Superior temporal gyrus (tissue), 1 donor: Measurements from ENCODE around the gene PCSK1N.
"Not testable (repeated sequence)": the region's sequence is repeated elsewhere in the genome, so short reads cannot be mapped to it uniquely, and the experiment has no call there.

Source experiments
- DNase-seq: peaks from one replicate; pipeline ENCODE4 v3.0.0-alpha.2; 2016; ENCODE audit errors: extremely low spot score

The PCSK1N gene, protein sequence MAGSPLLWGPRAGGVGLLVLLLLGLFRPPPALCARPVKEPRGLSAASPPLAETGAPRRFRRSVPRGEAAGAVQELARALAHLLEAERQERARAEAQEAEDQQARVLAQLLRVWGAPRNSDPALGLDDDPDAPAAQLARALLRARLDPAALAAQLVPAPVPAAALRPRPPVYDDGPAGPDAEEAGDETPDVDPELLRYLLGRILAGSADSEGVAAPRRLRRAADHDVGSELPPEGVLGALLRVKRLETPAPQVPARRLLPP

DNA sequence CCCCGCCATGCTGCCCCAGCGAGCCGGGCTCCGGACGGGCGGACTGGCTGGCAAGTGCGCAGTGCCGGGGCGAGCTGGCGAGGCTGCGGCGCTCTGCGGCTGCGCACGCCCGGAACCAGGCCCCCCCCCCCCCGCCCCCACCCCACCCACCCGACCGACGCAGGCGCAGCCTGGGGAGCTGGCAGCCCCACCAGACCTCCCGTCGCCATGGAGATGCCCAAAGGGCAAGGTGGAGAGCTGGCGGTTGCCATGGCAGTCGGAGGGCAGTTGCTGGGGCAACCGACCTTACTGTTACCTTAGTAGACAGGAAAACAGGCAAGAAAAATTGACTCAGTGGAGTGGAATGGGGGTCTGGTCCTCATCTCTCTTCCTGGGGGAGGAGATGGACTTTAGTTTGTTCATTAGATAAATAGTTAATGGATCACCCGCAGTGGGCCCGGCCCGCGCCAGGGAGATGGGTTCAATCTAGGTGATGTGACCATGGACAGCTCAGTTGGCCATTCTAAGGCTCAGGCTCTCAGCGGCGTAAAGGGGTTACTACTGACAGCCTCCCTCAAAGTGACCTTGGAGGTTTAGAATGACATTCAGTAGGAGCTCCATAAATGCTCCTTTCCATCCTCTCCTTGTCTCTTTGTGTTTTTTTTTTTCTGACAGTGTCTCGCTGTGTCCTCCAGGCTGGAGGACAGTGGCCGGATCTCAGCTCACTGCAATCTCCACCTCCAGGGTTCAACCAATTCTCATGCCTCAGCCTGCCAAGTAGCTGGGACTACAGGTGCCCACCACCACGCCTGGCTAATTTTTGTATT is at the start of gene PCSK1N:
Gene PCSK1N (minus strand): TSS at position 87 of the 806 bp plus-strand sequence. CDS start 78 bp downstream, at position 9.
- no peak for DNase-seq

DNA sequence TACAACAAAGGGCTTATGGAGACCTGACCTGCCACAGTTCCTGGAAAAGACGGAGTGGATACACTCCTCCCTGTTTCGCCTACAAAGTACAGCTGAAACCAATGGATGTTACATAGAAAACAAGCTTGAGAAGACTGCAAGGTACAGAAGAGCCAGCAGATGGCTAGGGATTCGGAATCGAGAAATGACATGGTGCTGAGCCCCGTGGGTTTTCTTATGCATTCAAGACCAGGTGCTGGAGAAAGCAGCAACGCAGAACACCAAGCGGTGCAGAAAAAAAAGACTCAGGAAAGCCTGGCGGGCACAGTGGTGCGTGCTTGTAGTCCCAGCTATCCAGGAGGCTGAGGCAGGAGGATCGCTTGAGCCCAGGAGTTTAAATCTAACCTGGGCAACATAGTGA is 48.3 kb upstream of the PCSK1N start:
- DNase-seq: no peak

DNA sequence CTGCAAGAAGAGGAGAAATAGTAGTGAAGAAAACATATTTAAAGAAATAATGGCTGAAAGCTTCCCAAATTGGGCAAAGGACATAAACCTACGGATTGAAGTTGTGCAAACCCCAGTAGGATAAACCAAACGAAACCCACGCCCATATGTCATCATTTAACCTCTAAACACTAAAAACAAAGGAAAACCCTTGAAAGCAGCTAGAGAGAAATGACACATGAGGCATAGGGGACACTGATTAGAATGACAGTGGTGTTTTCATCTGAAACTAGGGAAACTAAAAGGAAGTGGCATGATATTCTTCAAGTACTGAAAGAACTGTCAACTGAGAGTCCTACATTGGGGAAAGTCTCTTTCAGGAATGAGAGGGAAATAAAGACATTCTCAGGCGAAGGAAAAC is 41.5 kb upstream of the PCSK1N start:
- not testable (repeated sequence) for DNase-seq

DNA sequence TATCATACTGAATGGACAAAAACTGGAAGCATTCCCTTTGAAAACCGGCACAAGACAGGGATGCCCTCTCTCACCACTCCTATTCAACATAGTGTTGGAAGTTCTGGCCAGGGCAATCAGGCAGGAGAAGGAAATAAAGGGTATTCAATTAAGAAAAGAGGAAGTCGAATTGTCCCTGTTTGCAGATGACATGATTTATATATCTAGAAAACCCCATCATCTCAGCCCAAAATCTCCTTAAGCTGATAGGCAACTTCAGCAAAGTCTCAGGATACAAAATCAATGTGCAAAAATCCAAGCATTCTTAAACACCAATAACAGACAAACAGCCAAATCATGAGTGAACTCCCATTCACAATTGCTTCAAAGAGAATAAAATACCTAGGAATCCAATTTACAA is 36.6 kb upstream of the PCSK1N start:
- not testable (repeated sequence) for DNase-seq

DNA sequence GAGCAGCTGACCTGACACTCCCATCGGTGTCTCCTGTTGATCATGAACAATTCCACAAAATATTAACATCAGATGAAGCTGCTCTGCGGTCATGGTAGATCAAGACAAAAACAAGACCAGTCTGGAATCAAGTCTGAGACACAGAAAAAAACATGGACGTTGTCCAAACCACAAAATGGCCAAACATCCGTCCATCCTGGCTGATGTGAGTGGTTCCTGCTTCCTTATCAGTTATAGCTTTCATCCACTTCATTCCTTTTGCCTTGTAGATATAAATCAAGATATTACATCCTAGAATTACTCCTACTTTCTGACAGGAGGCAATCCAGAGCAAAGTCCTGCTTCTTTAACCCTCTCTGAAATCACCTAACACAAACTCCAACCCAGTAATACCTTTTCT is 28.8 kb upstream of the PCSK1N start:
- DNase-seq: no peak

DNA sequence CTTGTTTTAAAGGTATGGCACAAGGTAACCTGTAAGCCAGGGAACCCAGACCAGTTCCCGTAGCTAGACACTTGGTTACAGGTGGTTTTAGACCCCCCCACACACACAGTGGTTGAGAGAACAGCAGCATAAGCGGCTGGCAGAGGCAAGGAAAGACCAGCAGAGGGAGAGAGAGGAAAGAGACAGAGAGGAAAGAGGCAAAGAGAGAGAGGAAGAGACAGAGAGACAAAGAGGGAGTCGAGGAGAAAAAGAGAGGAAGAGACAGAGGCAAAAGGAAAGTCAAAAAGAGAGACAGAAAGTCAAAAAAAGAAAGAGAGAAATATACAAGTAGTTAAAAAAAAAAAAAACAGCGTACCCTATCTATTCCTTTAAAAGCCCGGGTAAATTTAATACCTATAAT is 19.5 kb upstream of the PCSK1N start:
- DNase-seq: no peak

DNA sequence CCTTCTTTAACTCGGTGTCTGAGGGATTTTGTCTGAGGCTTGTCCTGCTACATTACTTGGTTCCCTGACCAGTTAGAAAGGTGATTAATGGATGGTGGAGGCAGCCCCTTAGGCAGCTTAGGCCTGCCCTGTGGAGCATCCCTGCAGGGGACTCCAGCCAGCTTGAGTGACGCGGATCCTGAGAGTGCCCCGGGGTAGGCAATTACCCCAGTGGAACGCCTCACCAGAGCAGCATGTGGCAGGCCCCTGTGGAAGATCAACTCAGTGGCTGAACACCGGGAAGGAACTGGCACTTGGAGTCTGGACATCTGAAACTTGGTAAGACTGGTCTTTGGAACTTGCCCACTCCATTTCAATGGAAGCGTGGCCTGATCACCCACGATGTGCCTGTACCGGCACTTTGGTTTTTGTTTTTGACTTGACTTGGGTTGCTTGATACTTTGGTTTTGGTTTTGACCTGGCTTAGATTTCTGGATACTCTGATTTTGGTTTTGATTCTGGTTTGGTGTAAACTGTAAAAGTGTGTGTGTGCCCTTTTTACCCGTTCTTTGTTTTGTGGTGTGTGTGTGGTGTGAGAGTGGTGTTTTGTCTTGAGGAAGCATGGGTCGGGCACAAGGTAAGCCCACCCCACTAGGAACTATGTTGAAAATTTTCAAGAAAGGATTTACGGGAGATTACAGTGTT is 18.9 kb upstream of the PCSK1N start:
- DNase-seq: not testable (repeated sequence)

DNA sequence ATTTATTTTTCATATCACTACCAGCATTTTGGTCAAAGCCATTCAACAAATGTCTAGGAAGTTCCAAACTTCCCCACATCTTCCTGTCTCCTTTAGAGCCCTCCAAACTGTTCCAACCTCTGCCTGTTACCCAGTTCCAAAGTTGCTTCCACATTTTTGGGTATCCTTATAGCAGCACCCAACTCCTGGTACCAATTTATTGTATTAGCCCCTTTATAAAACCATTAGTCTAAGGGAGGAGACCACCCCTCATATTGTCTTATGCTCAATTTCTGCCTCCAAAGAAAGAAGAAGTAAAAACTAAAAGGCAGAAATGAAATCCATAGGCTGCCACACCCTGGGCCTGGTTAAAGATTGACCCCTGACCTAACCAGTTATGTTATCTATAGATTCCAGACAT is 18.1 kb upstream of the PCSK1N start:
- DNase-seq: not testable (repeated sequence)

DNA sequence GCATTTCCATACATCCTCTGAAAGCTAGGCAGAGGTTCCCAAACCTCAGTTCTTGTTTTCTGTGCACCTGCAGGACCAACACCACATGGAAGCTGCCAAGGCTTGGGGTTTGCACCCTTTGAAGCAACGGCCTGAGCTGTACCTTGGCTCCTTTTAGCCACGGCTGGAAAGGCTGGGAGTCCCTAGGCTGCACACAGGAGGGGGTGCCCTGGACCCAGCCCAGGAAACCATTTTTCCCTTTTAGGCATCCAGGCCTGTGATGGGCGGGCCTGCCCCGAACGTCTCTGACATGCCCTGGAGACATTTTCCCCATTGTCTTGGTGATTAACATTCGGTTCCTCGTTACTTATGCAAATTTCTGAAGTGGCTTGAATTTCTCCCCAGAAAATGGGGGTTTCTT is 17.4 kb upstream of the PCSK1N start:
- no peak for DNase-seq

DNA sequence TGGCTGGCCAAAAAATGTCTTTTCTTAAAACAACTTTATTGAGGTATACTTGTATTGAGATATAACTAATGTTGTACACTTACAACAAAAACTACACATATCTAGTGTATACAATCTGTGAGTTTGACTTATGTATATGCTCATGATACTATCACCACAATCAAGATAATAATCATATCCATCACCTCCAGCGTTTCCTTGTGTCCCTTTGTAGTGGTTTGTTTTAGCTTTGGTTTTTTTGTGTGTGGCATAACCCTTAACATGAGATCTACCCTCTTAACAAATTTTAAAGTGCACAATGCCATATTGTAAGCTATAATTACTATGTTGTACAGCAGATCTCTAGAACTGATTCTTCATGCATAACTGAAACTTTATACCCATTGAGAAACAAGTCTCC is 13.4 kb upstream of the PCSK1N start:
- DNase-seq: no peak

DNA sequence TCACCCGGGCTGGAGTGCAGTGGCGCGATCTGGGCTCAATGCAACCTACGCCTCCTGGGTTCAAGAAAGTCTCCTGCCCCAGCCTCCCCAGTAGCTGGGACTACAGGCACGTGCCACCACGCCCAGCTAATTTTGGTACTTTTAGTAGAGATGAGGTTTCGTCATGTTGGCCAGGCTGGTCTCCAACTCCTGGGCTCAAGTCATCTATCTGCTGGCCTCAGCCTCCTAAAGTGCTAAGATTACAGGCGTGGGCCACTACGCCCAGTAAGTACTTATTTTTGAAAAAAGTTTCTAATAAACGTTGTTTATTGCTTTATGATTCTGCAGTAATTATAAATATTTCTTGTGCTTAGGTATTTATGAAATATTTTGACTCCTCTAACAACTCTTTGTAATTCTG is 4.3 kb upstream of the PCSK1N start:
- no peak for DNase-seq

DNA sequence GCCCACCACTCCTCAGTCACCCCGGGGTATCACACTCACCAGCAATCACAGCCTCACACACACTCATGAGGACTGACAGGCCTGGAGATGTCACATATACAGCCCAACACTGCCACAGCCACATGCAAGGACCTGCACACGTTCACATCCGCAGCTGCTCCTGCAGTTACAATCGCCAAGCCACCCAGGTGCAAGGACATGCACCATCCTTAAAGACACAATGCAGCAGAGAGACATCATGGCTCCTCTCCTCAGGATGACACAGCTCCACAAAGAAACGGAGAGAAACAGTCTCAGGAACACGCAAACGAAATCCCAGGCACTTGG is 1.1 kb downstream of the PCSK1N start:
- DNase-seq: no peak

DNA sequence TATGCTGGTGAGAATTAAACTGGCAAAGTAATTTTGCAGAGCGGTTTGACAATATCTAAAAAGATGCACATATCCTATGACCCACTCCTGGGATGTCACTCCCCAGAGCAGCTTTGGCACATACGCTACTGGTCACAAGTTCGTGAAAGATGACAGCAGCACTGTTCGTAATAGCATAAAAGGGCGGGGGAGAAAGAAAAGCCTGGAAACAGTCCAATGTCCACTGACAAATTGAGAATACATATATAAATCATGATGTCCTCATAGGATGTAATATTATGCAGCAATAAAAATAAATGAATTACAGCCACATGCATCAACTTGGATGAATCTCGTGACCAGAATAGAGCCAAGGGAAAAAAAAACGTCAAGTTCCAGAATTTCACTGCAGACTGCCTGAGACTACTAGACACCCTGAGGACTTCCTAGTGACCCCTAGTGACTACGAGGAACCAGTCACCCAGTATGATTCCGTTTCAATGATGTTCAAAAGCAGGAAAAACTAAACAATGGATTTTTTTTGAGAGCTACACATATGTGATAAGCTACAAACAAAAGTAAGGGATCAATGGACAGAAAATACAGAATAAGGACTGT is 1.8 kb downstream of the PCSK1N start:
- peak; percentile 21 for DNase-seq

DNA sequence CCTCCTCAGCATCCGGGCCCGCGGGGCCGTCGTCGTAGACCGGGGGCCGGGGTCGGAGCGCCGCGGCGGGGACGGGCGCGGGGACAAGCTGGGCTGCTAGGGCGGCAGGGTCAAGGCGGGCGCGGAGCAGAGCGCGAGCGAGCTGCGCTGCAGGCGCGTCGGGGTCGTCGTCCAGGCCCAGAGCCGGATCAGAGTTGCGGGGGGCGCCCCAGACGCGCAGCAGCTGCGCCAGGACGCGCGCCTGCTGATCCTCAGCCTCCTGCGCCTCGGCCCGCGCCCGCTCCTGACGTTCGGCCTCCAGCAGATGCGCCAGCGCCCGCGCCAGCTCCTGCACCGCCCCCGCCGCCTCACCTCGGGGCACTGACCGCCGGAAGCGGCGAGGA is 3.5 kb downstream of the PCSK1N start:
- DNase-seq: no peak

DNA sequence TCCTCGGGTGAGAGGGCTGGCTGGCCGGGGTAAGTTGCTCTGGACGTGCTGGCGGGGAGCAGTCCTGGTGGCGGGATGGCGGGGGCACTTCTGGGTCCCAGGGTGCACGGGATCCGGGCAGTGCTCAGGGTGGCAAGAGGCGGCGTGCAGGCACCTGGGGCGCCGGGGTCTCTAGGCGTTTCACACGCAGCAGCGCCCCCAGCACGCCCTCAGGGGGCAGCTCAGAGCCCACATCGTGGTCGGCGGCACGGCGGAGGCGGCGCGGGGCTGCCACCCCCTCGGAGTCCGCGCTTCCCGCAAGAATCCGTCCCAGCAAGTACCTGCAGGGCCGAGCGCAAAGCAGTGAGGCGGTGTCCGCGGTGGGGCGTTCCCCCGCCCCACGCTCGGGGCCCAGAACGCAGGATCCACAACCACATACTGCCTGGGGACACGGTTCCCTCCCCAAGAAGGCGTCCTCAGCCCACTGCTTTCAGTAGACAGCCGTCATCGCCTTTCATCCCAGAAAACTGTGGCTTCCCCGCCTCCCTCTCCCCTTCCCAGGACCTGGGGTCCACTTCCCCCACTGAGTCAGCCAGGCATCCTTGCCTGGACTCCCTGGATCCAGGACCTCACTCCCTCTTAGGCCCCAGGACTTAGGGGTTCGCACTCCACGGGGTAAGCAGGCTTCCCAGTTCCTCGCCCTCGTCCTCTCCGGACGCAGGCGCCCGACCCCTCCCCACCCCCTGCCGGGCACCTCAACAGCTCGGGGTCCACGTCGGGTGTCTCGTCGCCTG is 4.1 kb downstream of the PCSK1N start:
- DNase-seq: no peak

DNA sequence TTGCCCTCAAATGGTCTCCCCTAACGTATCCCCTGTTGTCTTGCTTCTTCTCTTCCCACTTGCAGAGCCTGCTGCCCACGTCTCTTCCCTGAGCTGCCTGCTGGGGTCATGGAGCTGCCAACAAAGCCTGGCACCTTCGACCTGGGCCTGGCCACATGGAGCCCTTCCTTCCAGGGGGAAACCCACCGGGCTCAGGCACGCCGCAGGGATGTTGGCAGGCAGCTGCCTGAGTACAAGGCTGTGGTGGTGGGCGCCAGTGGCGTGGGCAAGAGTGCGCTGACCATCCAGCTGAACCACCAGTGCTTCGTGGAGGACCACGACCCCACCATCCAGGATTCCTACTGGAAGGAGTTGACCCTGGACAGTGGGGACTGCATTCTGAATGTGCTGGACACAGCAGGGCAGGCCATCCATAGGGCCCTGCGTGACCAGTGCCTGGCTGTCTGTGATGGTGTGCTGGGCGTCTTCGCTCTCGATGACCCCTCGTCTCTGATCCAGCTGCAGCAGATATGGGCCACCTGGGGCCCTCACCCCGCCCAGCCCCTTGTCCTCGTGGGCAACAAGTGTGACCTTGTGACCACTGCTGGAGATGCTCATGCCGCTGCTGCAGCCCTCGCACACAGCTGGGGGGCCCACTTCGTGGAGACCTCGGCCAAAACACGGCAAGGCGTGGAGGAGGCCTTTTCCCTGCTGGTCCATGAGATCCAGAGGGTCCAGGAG is 6.2 kb downstream of the PCSK1N start:
- no peak for DNase-seq

DNA sequence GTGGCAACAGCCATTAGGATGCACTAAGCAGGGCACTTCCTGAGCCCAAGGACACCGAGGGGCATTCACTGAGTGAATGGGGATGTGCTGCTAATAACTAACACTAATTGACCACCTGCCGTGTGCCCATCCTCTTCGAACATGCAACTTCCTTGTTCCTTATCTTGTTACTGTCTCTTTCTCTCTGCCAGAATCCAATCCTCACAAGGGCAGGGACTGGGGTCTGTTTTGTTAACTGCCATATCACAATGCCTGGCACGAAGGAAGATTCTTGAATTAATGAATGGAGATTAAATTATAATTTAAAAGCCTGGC is 7.8 kb downstream of the PCSK1N start:
- DNase-seq: no peak

DNA sequence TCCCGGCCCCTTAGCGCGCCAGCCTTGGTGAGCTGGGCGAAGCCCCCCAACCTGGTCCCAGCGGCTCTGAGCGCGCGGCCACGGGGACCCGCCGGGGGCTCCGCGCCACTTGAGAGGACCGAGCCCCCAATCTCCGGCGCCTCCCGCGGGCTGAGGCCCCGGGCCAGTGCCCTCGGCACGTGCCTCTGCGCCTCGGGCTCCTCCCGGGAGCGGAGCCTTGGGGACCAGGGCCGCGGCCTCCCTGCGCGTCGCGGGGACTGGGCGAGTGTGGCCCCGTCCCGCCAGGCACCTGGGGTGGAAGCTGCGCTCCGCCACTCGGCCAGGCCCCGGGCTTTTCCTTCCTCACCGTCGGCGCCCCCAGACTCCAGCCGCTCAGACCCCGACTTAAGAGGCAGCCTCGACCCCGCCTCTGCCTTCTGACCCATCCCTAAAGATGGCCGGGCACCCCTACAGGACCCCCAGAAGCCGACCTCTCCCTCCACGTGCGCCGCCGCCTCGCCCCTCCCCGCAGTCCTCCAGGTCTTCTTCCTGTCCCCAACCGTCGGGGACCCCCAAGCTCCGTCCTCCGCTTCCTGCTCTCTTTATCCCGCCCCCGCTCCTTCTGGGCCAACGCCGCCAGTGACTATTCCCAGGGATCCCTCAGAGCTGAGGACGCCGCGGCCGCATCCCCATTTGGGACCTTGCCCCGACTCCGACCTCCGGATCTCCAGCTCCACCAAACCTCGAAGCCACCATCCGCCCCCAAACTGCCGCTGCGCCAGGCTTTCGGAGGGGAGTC is 8.3 kb downstream of the PCSK1N start:
- no peak for DNase-seq

DNA sequence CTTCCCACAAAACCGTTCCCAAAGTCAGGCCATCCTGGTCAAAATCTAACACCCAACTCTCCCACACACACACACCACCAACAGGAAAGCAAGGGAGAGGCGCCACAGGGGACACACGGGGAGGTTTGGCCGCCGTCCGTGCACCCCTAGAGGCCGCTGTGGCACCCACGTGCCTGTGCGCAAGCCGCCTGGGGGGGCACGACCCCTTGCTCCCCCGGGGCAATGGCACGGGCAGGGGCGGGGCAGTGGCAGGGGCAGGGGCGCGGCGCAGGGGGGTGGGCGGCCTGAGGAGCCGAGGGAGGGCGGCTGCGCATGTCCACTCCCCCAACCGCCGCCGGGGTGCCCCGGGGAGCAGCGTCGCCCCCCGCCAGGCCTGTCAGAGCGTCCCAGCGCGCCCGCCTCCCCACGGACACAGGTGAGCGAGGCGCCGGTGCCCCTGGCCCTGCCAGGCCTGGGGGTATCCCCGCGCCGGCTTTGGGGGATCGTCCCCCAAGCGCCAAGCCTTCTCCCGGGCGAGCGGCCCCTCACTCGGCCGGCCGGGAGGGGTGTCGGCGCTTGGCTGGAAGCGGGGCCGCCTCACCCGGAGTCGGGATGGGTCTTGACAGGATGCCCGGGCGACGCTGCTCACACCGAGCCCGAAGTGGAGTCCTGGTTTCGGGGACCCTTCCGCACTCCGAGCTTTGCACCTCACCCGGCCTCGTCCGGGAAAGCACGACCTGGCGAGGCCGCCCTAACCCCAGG is 9.1 kb downstream of the PCSK1N start, which contains the start of gene ERAS:
Gene ERAS (plus strand): TSS at position 379 of the 741 bp plus-strand sequence. CDS start 2,611 bp downstream, outside the sequence.
- no peak for DNase-seq

DNA sequence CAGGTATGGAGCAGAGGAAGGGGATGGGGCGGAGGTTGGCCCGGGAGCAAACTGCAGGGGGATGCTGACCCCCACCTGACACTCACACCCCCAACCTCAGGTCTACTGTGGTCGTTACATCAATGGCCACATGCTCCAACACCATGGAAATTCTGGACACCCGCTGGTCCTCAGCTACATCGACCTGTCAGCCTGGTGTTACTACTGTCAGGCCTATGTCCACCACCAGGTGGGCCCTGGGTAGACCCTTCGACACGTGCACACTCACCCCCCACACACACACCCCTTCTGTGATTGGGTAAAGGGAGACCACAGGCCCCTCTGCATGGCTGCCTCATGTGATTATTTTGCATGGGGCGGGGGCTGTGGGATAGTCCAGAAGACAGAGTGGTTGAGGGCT is 11.3 kb downstream of the PCSK1N start:
- no peak for DNase-seq
